ENCODE measurements around the gene PRKCE. TPM values are rescaled to one million over a fixed set of nuclear protein-coding genes. Genes with fewer than 3 reads are reported as not detected.

The PRKCE gene
- total RNA-seq, 2 experiments from 2014 or later, result 17.0 to 42.1 TPM

- Histone ChIP-seq H3K79me2 (ENCODE audit: insufficient read depth, low read depth, low read length) (no peaks in the 10 kb centered on the region), H3K27ac (ENCODE audit: low read depth, low read length, poor library complexity, severe bottlenecking) (no peak overlapping the region), H3K9me3 (ENCODE audit: low read length) (no peaks in the 10 kb centered on the region), H3K4me3 (ENCODE audit: low read depth, low read length, poor library complexity, severe bottlenecking) (no peak overlapping the region), H4K20me1 (ENCODE audit: insufficient read depth, low read length) (no peaks in the 10 kb centered on the region; the same call in 1 of the 2 replicates), H3K4me1 (ENCODE audit: insufficient read depth, low read length, poor library complexity, severe bottlenecking) (no peaks in the 10 kb centered on the region), H2AFZ (ENCODE audit: low read length) (no peak overlapping the region), H3K9me2 (ENCODE audit: insufficient read depth, low read length) (no peaks in the 10 kb centered on the region), H3K4me2 (ENCODE audit: low read length) (no peak overlapping the region), H3K36me3 (ENCODE audit: insufficient read depth, low read length) (no peaks in the 10 kb centered on the region)
- intact Hi-C loops (cut with micrococcal nuclease; ENCODE audit: unreplicated experiment), result no loop called here
- no peak for DNase-seq (ENCODE audit: low spot score)
- POLR2A ChIA-PET, result interaction anchor here (0.6 to 0.7 kb wide), 2 partner anchors 29 to 160 kb away, joined by 3 read pairs; no protein-coding TSS in a partner anchor
- no peak for TF ChIP-seq EZH2phosphoT487 (IDR thresholded peaks at IDR 0.05; ENCODE audit: borderline replicate concordance, low read depth, low read length)
- TF ChIP-seq, protein P1, sequence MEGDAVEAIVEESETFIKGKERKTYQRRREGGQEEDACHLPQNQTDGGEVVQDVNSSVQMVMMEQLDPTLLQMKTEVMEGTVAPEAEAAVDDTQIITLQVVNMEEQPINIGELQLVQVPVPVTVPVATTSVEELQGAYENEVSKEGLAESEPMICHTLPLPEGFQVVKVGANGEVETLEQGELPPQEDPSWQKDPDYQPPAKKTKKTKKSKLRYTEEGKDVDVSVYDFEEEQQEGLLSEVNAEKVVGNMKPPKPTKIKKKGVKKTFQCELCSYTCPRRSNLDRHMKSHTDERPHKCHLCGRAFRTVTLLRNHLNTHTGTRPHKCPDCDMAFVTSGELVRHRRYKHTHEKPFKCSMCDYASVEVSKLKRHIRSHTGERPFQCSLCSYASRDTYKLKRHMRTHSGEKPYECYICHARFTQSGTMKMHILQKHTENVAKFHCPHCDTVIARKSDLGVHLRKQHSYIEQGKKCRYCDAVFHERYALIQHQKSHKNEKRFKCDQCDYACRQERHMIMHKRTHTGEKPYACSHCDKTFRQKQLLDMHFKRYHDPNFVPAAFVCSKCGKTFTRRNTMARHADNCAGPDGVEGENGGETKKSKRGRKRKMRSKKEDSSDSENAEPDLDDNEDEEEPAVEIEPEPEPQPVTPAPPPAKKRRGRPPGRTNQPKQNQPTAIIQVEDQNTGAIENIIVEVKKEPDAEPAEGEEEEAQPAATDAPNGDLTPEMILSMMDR (conservative IDR thresholded peaks at IDR 0.05; ENCODE audit: low read length), result no peak
- CTCF ChIA-PET (ENCODE audit: unreplicated experiment), result no interaction called here
- BruUV-seq (replicated peaks), result no TSS peak
Measured at GRCh38 chr2:46023165-46023854, 371.8 kb downstream of the PRKCE start.

GRCh38 chr2:46024146-46024779 lies 372.8 kb downstream of the PRKCE start:
- CTCF ChIA-PET (ENCODE audit: unreplicated experiment), result no interaction called here
- no peak for DNase-seq (ENCODE audit: low spot score)
- POLR2A ChIA-PET, result no interaction called here
- Histone ChIP-seq H3K4me1 (ENCODE audit: insufficient read depth, low read length, poor library complexity, severe bottlenecking) (no peaks in the 10 kb centered on the region), H4K20me1 (ENCODE audit: insufficient read depth, low read length) (no peaks in the 10 kb centered on the region; the same call in 1 of the 2 replicates), H3K27ac (ENCODE audit: low read depth, low read length, poor library complexity, severe bottlenecking) (no peak overlapping the region), H3K9me2 (ENCODE audit: insufficient read depth, low read length) (no peaks in the 10 kb centered on the region), H3K4me3 (ENCODE audit: low read depth, low read length, poor library complexity, severe bottlenecking) (no peak overlapping the region), H3K4me2 (ENCODE audit: low read length) (no peak overlapping the region), H3K79me2 (ENCODE audit: insufficient read depth, low read depth, low read length) (no peaks in the 10 kb centered on the region), H3K36me3 (ENCODE audit: insufficient read depth, low read length) (no peaks in the 10 kb centered on the region), H3K9me3 (ENCODE audit: low read length) (no peaks in the 10 kb centered on the region), H2AFZ (ENCODE audit: low read length) (no peak overlapping the region)
- BruUV-seq (replicated peaks), result no TSS peak
- TF ChIP-seq, protein P1 (conservative IDR thresholded peaks at IDR 0.05; ENCODE audit: low read length), result no peak
- TF ChIP-seq EZH2phosphoT487 (IDR thresholded peaks at IDR 0.05; ENCODE audit: borderline replicate concordance, low read depth, low read length), result no peak
- intact Hi-C loops (cut with micrococcal nuclease; ENCODE audit: unreplicated experiment), result no loop called here

DNA sequence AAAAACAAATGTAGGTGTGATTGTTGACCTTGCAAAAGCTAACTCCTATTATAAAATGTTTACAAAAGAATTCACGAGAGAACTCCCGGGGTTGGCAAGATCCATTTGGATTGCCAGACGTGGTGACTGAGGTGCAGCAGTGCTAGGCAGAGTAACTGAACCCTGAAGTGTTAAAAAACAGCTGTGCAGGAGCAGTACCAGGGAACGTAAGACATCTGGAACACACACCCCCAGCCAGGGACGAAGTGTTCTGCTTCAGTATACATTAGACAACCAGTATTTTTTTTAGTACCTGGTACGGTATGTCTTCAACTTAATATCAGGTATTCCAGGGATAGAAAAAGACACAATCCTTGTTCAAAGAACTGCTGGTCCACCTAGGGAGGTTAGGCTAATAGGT lies 373.6 kb downstream of the PRKCE start:
- H3K4me2 ChIP-seq (ENCODE audit: low read length), result no peak overlapping the region
- POLR2A ChIA-PET, result interaction anchor here (1.5 kb wide), 1 partner anchor 19 kb away, joined by 3 read pairs; no protein-coding TSS in a partner anchor
- H4K20me1 ChIP-seq (ENCODE audit: insufficient read depth, low read length), result no peaks in the 10 kb centered on the region; the same call in 1 of the 2 replicates
- no peaks in the 10 kb centered on the region for H3K9me2 ChIP-seq (ENCODE audit: insufficient read depth, low read length)
- no peak overlapping the region for H3K4me3 ChIP-seq (ENCODE audit: low read depth, low read length, poor library complexity, severe bottlenecking)
- no peaks in the 10 kb centered on the region for H3K9me3 ChIP-seq (ENCODE audit: low read length)
- no peak overlapping the region for H3K27ac ChIP-seq (ENCODE audit: low read depth, low read length, poor library complexity, severe bottlenecking)
- no peak overlapping the region for H2AFZ ChIP-seq (ENCODE audit: low read length)
- CTCF ChIA-PET (ENCODE audit: unreplicated experiment), result no interaction called here
- TF ChIP-seq EZH2phosphoT487 (IDR thresholded peaks at IDR 0.05; ENCODE audit: borderline replicate concordance, low read depth, low read length), result no peak
- TF ChIP-seq, protein P1 (conservative IDR thresholded peaks at IDR 0.05; ENCODE audit: low read length), result no peak
- intact Hi-C loops (cut with micrococcal nuclease; ENCODE audit: unreplicated experiment), result no loop called here
- no TSS peak for BruUV-seq (replicated peaks)
- no peaks in the 10 kb centered on the region for H3K4me1 ChIP-seq (ENCODE audit: insufficient read depth, low read length, poor library complexity, severe bottlenecking)
- H3K36me3 ChIP-seq (ENCODE audit: insufficient read depth, low read length), result no peaks in the 10 kb centered on the region
- H3K79me2 ChIP-seq (ENCODE audit: insufficient read depth, low read depth, low read length), result no peaks in the 10 kb centered on the region
- no peak for DNase-seq (ENCODE audit: low spot score)

All from OCI-LY7 (cell line).